SU-DHL-6 (cell line): ENCODE results near the gene SPEN.

ENCODE experiments used
- H2AFZ ChIP-seq: fragments of 200-600 bp; sonication (generic); 2 replicates; pipeline ENCODE4 v1.6.1; 2014; ENCODE audit warnings: low read depth, mild to moderate bottlenecking, moderate library complexity, mixed read lengths, antibody characterized with exemption, low read length; ENCODE audit not compliant: severe bottlenecking
- H3F3A ChIP-seq: fragments of 200-600 bp; shearing (Covaris generic); 2 replicates; pipeline ENCODE4 v1.6.0; 2016; ENCODE audit warnings: antibody characterized with exemption, mild to moderate bottlenecking; ENCODE audit not compliant: insufficient read depth
- H3K27ac ChIP-seq: fragments of 200-600 bp; sonication (generic); 2 replicates; pipeline ENCODE4 v1.5.1; 2016; ENCODE audit warnings: low read depth, mild to moderate bottlenecking, low read length, moderate library complexity, mixed read lengths
- H3K27me3 ChIP-seq: fragments of 200-600 bp; sonication (generic), shearing (Covaris generic); 2 replicates; pipeline ENCODE4 v1.6.0; 2014; ENCODE audit warnings: mild to moderate bottlenecking, low read length
- H3K36me3 ChIP-seq: fragments of 200-600 bp; sonication (generic); 2 replicates; pipeline ENCODE4 v1.6.1; 2014; ENCODE audit warnings: mild to moderate bottlenecking, low read length, mixed read lengths
- H3K4me2 ChIP-seq: fragments of 300-600, 200-600 bp; shearing (Covaris generic), sonication (generic); 2 replicates; pipeline ENCODE4 v1.6.0; 2014; ENCODE audit warnings: low read length, low read depth, mild to moderate bottlenecking; ENCODE audit not compliant: poor library complexity, severe bottlenecking
- H3K4me3 ChIP-seq: fragments of 200-600 bp; sonication (generic); 2 replicates; pipeline ENCODE4 v1.5.1; 2014; ENCODE audit warnings: antibody characterized with exemption, low read length, mild to moderate bottlenecking, mixed read lengths; ENCODE audit not compliant: insufficient read depth, poor library complexity, severe bottlenecking
- H3K79me2 ChIP-seq: fragments of 200-600 bp; sonication (generic); 2 replicates; pipeline ENCODE4 v1.6.1; 2014; ENCODE audit warnings: mild to moderate bottlenecking, low read length, moderate library complexity; ENCODE audit not compliant: insufficient read depth
- H3K9ac ChIP-seq: fragments of 200-600 bp; sonication (generic); 2 replicates; pipeline ENCODE4 v1.7.0; 2014; ENCODE audit warnings: mild to moderate bottlenecking, low read length
- H3K9me2 ChIP-seq: fragments of 200-600 bp; sonication (generic); replicated peaks from 2 replicates; pipeline ENCODE4 v1.6.1; 2014; ENCODE audit warnings: low read length; ENCODE audit not compliant: insufficient read depth
- H3K9me3 ChIP-seq: fragments of 200-600 bp; sonication (generic); 2 replicates; pipeline ENCODE4 v1.6.1; 2014; ENCODE audit warnings: low read length, mixed read lengths; ENCODE audit not compliant: insufficient read depth
- H4K20me1 ChIP-seq: fragments of 200-600 bp; sonication (generic); 2 replicates; pipeline ENCODE4 v1.6.1; 2014; ENCODE audit warnings: low read depth, mild to moderate bottlenecking, antibody characterized with exemption, low read length, moderate library complexity, mixed read lengths
- EZH2phosphoT487 ChIP-seq: fragments of 200-600 bp; sonication (generic), shearing (Covaris generic); conservative IDR thresholded peaks from 2 replicates; pipeline ENCODE4 v1.6.1; 2018; ENCODE audit warnings: mild to moderate bottlenecking, antibody characterized with exemption, low read length, moderate library complexity, mixed read lengths
- TF ChIP-seq, protein P1 (sequence below): fragments of 200-600 bp; sonication (generic); IDR thresholded peaks from one replicate; pipeline ENCODE4 v1.5.1; 2017; ENCODE audit warnings: antibody characterized with exemption, mild to moderate bottlenecking, low read length, moderate library complexity; ENCODE audit not compliant: insufficient read depth, poor library complexity, severe bottlenecking

Gene SPEN

GRCh38 chr1:15966956-15967344 is 119.4 kb downstream of the SPEN start:
- Histone ChIP-seq H3K79me2 (peaks cover 82% of the 10 kb centered on the region), H3K27me3 (no peaks in the 10 kb centered on the region), H3K4me3 (no peak overlapping the region)

GRCh38 chr1:15968172-15968571 is 120.7 kb downstream of the SPEN start:
- no peaks in the 10 kb centered on the region for H4K20me1 ChIP-seq
- no peaks in the 10 kb centered on the region for H3K9me2 ChIP-seq
- no peak overlapping the region for H3K27ac ChIP-seq
- H3K4me2 ChIP-seq = no peak overlapping the region
- H3K9me3 ChIP-seq = no peaks in the 10 kb centered on the region
- peaks cover 24% of the 10 kb centered on the region for H3K36me3 ChIP-seq
- H3K27me3 ChIP-seq = no peaks in the 10 kb centered on the region
- no peak overlapping the region for H2AFZ ChIP-seq
- no peak overlapping the region for H3K4me3 ChIP-seq
- peaks cover 16% of the 10 kb centered on the region for H3F3A ChIP-seq
- no peak for TF ChIP-seq EZH2phosphoT487
- TF ChIP-seq, protein P1, sequence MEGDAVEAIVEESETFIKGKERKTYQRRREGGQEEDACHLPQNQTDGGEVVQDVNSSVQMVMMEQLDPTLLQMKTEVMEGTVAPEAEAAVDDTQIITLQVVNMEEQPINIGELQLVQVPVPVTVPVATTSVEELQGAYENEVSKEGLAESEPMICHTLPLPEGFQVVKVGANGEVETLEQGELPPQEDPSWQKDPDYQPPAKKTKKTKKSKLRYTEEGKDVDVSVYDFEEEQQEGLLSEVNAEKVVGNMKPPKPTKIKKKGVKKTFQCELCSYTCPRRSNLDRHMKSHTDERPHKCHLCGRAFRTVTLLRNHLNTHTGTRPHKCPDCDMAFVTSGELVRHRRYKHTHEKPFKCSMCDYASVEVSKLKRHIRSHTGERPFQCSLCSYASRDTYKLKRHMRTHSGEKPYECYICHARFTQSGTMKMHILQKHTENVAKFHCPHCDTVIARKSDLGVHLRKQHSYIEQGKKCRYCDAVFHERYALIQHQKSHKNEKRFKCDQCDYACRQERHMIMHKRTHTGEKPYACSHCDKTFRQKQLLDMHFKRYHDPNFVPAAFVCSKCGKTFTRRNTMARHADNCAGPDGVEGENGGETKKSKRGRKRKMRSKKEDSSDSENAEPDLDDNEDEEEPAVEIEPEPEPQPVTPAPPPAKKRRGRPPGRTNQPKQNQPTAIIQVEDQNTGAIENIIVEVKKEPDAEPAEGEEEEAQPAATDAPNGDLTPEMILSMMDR = no peak
- H3K79me2 ChIP-seq = peaks cover 84% of the 10 kb centered on the region
- no peak overlapping the region for H3K9ac ChIP-seq

More at GRCh38 chr1:15966956-15967344, 119.4 kb downstream of the SPEN start:
- TF ChIP-seq EZH2phosphoT487 = no peak
- TF ChIP-seq, protein P1 = no peak
- H3K9me3 ChIP-seq = no peaks in the 10 kb centered on the region
- H3K4me2 ChIP-seq = peak overlapping the region; percentile 52
- no peak overlapping the region for H2AFZ ChIP-seq
- H4K20me1 ChIP-seq = no peaks in the 10 kb centered on the region
- H3F3A ChIP-seq = peaks cover 16% of the 10 kb centered on the region
- no peak overlapping the region for H3K9ac ChIP-seq
- H3K9me2 ChIP-seq = no peaks in the 10 kb centered on the region
- peak overlapping the region; percentile 61; the same call in 1 of the 2 replicates for H3K27ac ChIP-seq
- peaks cover 13% of the 10 kb centered on the region for H3K36me3 ChIP-seq

DNA sequence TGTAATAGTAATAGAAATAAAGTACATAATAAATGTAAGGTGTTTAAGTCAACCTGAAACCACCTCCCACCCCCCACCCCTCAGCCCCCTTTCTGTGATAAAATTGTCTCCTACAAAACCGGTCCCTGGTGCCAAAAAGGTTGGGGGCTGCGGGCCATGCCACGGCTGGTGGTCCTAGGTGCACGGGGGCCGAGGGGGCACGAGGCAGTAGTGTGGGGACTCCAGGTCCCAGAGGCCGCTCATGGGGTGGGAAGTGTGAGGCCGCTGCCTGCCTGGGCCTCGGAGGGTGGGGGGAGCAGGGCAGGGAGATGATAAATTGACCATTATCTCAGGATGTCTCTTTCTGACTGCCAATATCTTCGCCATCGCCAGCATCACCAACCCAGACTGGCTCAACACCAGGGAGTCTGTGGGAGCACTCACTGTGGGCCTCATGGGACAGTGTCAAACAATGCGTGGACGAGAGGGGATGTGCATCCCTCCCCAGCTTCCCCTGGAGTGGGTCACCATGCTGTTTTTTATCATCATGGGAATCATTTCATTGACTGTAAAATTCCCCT is 121.9 kb downstream of the SPEN start:
- H3K36me3 ChIP-seq = peaks cover 24% of the 10 kb centered on the region
- H3K27ac ChIP-seq = no peak overlapping the region
- no peaks in the 10 kb centered on the region for H4K20me1 ChIP-seq
- peaks cover 84% of the 10 kb centered on the region for H3K79me2 ChIP-seq
- TF ChIP-seq, protein P1 = no peak
- no peak for TF ChIP-seq EZH2phosphoT487
- H3K9me3 ChIP-seq = no peaks in the 10 kb centered on the region
- no peak overlapping the region for H3K9ac ChIP-seq
- peaks cover 16% of the 10 kb centered on the region for H3F3A ChIP-seq
- H3K9me2 ChIP-seq = no peaks in the 10 kb centered on the region
- no peak overlapping the region for H3K4me2 ChIP-seq
- no peak overlapping the region for H3K4me3 ChIP-seq
- no peak overlapping the region for H2AFZ ChIP-seq
- no peaks in the 10 kb centered on the region for H3K27me3 ChIP-seq
